ENCODE results near the gene GMDS.

GMDS gene

DNA sequence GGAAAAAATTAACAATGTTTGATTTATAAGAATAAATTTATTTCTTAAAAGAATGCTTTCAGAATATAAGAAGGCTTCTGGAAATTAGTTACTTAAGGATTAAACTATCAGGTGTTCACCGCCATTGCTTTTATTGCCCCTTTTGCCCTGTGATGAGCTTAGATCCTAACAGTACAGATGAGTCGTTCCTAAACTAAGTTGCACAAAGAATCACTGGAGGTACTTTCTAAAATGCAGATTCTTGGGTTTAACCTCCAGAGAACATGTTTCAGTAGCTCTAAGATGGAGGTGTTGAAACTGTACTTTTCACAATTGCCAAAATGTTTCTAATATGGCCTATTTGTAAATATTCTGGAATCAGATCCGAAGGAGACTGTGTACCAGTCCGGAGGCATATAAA, 211.9 kb downstream of the GMDS start:
- TF ChIP-seq CREB5 (CRISPR knock-in tag; IDR thresholded peaks at IDR 0.05; ENCODE audit: low read depth) (no peak), POU6F1 (CRISPR knock-in tag; IDR thresholded peaks at IDR 0.05; ENCODE audit: borderline replicate concordance, low read depth) (no peak), CSDC2 (CRISPR knock-in tag; IDR thresholded peaks at IDR 0.05) (no peak), TCF4 (CRISPR knock-in tag; IDR thresholded peaks at IDR 0.05; ENCODE audit: borderline replicate concordance) (no peak), TOX (CRISPR knock-in tag; IDR thresholded peaks at IDR 0.05; ENCODE audit: borderline replicate concordance) (no peak), OSR1 (CRISPR knock-in tag; IDR thresholded peaks at IDR 0.05) (no peak), GLIS3 (CRISPR knock-in tag; IDR thresholded peaks at IDR 0.05) (no peak), ZNF8 (CRISPR knock-in tag; IDR thresholded peaks at IDR 0.05) (no peak), BACH2 (CRISPR knock-in tag; IDR thresholded peaks at IDR 0.05; ENCODE audit: borderline replicate concordance) (no peak), CSRNP3 (CRISPR knock-in tag; IDR thresholded peaks at IDR 0.05) (no peak), ZC3H10 (CRISPR knock-in tag; IDR thresholded peaks at IDR 0.05) (no peak), SNAI2 (CRISPR knock-in tag; IDR thresholded peaks at IDR 0.05) (no peak), ZNF70 (CRISPR knock-in tag; IDR thresholded peaks at IDR 0.05) (no peak), ZFP30 (CRISPR knock-in tag; IDR thresholded peaks at IDR 0.05) (no peak), TSHZ2 (CRISPR knock-in tag; IDR thresholded peaks at IDR 0.05) (no peak), RARB (CRISPR knock-in tag; IDR thresholded peaks at IDR 0.05) (no peak), PPARA (CRISPR knock-in tag; IDR thresholded peaks at IDR 0.05; ENCODE audit: borderline replicate concordance) (no peak)
- TF ChIP-seq, protein P1, sequence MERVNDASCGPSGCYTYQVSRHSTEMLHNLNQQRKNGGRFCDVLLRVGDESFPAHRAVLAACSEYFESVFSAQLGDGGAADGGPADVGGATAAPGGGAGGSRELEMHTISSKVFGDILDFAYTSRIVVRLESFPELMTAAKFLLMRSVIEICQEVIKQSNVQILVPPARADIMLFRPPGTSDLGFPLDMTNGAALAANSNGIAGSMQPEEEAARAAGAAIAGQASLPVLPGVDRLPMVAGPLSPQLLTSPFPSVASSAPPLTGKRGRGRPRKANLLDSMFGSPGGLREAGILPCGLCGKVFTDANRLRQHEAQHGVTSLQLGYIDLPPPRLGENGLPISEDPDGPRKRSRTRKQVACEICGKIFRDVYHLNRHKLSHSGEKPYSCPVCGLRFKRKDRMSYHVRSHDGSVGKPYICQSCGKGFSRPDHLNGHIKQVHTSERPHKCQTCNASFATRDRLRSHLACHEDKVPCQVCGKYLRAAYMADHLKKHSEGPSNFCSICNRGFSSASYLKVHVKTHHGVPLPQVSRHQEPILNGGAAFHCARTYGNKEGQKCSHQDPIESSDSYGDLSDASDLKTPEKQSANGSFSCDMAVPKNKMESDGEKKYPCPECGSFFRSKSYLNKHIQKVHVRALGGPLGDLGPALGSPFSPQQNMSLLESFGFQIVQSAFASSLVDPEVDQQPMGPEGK (CRISPR knock-in tag; IDR thresholded peaks at IDR 0.05; ENCODE audit: borderline replicate concordance), result no peak
- no peak for ATAC-seq

- TF ChIP-seq ISL1 (CRISPR knock-in tag; IDR thresholded peaks at IDR 0.05), result no peak
- TF ChIP-seq, protein P1 (CRISPR knock-in tag; IDR thresholded peaks at IDR 0.05; ENCODE audit: borderline replicate concordance), result no peak
- TF ChIP-seq TOX (CRISPR knock-in tag; IDR thresholded peaks at IDR 0.05; ENCODE audit: borderline replicate concordance), result no peak
- TF ChIP-seq CREB5 (CRISPR knock-in tag; IDR thresholded peaks at IDR 0.05; ENCODE audit: low read depth), result no peak
- no peak for TF ChIP-seq CSRNP3 (CRISPR knock-in tag; IDR thresholded peaks at IDR 0.05)
- TF ChIP-seq ZC3H10 (CRISPR knock-in tag; IDR thresholded peaks at IDR 0.05), result no peak
- TF ChIP-seq BACH2 (CRISPR knock-in tag; IDR thresholded peaks at IDR 0.05; ENCODE audit: borderline replicate concordance), result no peak
- no peak for TF ChIP-seq CSDC2 (CRISPR knock-in tag; IDR thresholded peaks at IDR 0.05)
- no peak for TF ChIP-seq ZFP3 (CRISPR knock-in tag; IDR thresholded peaks at IDR 0.05)
Observed at GRCh38 chr6:2030682-2031244, 214.6 kb downstream of the GMDS start.

More at GRCh38 chr6:2030682-2031244, 214.6 kb downstream of the GMDS start:
- no peak for ATAC-seq

Measured in SK-N-SH treated with all-trans-retinoic acid at 6 μM for 48 hours (cell line).